GM19043 (cell line): Measurements from ENCODE around the gene NAV3.

ENCODE experiments used
- ATAC-seq: cut with Tn5 transposase; IDR thresholded peaks from one replicate; pipeline ENCODE4 v1.9.1; 2021; ENCODE audit warnings: low read depth; ENCODE audit not compliant: unreplicated experiment

The NAV3 gene, protein sequence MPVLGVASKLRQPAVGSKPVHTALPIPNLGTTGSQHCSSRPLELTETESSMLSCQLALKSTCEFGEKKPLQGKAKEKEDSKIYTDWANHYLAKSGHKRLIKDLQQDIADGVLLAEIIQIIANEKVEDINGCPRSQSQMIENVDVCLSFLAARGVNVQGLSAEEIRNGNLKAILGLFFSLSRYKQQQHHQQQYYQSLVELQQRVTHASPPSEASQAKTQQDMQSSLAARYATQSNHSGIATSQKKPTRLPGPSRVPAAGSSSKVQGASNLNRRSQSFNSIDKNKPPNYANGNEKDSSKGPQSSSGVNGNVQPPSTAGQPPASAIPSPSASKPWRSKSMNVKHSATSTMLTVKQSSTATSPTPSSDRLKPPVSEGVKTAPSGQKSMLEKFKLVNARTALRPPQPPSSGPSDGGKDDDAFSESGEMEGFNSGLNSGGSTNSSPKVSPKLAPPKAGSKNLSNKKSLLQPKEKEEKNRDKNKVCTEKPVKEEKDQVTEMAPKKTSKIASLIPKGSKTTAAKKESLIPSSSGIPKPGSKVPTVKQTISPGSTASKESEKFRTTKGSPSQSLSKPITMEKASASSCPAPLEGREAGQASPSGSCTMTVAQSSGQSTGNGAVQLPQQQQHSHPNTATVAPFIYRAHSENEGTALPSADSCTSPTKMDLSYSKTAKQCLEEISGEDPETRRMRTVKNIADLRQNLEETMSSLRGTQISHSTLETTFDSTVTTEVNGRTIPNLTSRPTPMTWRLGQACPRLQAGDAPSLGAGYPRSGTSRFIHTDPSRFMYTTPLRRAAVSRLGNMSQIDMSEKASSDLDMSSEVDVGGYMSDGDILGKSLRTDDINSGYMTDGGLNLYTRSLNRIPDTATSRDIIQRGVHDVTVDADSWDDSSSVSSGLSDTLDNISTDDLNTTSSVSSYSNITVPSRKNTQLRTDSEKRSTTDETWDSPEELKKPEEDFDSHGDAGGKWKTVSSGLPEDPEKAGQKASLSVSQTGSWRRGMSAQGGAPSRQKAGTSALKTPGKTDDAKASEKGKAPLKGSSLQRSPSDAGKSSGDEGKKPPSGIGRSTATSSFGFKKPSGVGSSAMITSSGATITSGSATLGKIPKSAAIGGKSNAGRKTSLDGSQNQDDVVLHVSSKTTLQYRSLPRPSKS (N-terminal part only)

DNA sequence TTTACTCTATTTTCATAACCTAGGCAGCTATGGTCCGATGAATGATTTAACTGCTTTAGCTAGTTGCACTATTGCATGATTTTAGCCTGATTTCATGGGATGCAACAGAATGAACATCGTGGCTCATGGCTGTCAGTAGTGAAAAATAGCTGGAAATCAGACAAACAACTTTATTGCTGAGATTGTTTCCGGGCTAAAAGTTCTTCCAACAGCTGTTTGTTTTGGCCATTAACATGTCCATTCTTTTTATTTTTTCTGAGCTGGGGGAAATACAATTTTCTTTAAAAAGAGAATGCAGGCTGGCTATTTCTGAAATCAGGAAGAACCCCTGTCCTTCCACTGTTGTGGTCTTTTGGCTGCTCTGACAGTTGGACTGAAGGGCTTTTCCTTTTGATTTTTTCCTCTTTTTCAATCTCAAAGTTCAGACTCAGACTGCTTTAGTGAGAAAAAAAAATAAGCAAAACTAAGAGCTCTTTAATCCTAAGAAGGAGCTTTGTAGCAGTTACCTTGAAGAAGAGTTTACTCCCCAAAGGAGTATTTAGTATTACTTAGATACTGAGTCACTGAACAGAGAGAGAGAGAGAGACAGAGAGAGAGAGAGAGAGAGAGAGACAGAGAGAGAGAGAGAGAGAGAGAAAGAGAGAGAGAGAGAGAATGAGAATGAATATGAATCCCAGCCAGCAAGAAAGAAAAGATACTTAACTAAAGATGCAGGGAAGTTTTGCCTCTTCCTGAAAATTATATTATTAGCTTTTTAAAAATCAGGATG is at the start of gene NAV3:
Gene NAV3 (plus strand): TSS at position 312 of the 769 bp plus-strand sequence. CDS start 568 bp downstream, outside the sequence.
- ATAC-seq = no peak

DNA sequence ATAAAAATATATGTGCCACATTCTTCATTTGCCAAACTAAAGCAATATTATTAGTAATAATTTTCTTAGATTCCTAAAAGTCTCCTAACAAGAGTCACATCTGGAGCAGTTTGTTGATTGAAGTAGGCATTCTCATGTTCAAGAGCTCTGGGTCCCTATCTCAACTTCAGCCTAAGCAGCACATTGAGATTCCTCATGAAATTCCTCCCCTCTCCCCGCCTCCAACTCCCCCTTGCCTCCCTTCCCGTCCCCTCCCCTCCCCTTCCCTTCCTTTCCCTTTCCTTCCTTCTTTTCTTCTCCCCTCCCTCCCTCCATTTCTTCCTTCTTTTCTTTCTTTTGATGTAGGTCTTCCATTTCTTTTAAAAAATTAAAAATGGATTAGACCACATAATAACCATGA is 48.7 kb upstream of the NAV3 start:
- ATAC-seq = no peak

DNA sequence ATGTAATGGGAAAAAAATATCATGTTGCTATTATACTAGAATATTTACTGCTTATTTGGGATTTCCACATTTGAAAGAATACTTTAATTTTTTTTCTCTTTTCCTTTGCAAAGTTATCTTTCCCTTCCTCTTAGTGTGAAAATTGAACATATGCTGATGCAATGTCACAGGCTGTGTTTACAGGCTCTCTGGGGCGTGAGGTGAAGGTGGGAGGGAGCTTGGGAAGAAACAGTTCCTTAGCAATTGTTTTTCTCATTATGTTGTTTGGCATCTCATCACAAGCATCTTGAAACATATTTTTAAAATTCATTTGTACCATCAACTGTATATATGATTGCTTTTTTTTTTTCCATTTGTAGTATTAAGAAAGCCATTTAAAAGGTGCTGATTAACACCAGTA is 47.9 kb upstream of the NAV3 start:
- no peak for ATAC-seq

DNA sequence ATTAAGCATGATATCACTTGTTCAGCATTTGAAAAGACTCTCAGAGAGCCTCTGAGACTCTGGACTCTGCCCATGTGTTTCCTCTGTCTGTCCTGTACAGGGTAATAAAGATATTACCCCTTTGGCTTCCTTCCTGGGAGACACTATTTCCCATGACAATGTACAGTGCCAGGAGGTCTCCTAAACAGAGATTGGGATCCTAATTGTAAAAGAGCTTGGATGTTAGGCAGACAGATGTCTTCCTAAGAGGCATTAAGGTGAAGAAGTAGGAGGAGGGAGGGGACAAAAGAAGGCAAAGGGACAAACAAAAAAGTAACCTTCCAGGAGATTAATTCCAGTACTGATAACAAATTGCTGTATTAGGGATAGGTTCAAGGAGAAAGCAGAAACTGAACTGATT is 45.5 kb upstream of the NAV3 start:
- no peak for ATAC-seq

DNA sequence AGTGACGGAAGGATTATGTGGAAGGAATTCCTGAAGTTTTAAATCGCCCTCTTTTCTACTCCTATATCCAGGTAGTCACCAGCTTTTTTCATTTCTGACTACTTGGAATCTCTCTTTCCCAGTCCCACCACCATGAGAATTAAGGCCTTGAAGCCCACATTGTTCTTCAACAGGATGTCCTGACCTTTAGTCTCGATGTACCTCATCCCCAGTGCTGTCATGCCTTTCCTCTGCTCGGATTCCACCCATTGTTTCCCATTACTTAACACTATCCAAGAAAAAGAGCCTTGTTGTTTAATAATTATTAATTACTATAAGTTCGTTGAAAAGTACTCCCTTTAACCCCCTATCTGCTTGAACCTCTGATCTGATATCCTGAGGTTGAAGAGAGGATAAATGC is 44.0 kb upstream of the NAV3 start:
- ATAC-seq = no peak

DNA sequence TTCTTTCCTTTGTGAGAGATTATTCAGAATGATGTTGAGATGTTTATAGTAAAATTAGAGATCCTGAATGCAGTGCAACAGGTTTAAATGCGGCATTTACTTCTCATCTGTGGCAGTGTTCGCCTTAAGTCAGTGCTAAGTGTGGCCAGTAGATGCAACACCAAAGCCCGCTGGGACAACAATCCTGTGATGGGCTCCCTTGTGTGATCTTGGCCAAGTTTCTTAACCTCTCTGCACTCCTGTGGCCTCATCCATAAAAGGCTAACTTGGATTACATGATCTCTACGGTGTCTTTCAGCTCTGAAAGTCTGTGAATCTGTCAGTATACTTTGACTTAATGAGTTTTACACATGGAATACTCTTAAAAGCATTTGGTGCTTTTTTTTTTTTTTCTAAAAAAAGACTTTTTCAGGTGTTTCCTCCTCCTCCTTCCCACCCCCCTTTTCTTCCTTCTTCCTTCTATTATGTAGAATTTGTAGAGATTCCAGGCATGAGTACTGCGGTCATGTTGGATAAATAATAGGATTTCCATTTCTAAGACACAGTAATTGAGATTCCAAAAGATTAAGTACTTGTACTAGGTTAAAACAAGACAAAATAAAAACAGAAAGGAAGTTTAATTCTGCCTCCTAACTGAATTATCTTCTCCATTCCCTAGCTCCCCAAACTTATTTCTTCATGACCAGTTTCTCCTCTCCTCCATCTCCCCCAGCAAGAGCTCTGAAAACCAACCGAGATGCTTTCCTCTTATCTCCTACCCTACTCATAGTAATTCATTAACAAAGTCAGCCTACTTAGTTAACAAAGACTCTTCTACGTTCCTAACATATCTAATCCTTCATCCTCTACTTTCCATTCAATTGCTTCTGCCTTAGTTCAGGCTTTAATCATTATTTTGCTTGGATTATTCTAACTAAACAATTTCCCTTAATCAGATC is 42.2 kb upstream of the NAV3 start:
- ATAC-seq = no peak

DNA sequence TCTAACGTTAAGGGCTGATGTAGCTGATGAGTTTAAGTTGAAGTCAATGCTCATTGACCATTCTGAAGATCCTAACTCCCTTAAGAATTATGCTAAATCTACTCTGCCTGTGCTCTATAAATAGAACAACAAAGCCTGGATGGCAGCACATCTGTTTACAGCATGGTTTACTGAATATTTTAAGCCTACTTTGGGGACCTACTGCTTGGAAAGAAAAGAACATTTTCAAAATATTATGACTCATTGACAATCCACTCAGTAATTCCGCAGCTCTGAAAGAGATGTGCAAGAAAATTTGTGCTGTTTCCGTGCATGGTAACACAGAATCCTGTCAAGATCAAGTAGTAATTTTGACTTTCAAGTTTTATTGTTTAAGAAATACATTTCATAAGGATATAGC is 35.0 kb upstream of the NAV3 start:
- ATAC-seq = no peak

DNA sequence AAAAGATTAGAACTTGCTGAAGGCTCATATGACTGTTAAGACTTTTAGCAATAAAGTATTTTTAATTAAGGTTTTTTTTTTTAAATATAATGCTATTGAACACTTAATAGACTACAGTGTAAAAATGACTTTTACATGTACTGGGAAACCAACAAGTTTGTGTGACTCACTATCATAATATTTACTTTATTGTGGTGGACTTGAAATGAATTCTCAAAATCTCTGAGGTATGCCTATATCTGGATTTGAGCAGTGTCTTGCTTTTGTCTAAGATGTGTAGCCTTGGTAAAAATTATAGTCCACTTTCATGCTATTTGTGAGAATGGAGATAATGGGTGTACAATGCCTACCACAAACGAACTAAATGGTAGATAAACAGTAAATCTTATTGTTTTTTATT is 33.9 kb upstream of the NAV3 start:
- no peak for ATAC-seq

DNA sequence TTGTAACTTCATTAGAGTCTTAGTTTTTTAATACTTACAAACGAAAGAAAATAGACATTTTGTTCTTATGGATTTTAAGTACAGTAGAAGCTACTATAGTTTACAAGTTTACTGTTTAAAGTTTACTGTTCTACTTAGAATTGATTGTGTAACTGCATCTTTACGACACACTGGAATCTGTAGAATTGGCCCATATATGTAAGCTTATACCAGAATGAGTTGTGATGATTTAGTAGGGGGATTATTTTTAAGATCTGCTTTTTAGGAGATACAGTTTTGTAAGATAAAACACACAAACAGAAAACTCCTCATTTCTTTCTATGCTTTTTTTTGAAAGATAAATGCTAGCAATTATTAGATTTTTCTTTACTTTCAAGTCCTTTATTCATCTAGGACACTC is 30.2 kb upstream of the NAV3 start:
- no peak for ATAC-seq

DNA sequence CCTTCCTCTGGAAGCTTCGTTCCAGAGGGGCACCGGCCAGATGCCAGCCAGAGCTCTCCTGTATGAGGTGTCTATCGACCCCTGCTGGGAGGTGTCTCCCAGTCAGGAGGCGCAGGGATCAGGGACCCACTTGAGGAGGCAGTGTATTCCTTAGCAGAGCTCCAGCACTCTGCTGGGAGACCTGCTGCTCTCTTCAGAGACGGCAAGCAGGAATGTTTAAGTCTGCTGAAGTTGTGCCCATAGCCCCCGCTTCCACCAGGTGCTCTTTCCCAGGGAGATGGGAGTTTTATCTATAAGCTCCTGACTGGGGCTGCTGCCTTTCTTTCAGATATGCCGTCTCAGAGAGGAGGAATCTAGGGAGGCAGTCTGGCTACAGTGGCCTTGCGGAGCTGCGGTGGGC is 22.2 kb upstream of the NAV3 start:
- no peak for ATAC-seq

DNA sequence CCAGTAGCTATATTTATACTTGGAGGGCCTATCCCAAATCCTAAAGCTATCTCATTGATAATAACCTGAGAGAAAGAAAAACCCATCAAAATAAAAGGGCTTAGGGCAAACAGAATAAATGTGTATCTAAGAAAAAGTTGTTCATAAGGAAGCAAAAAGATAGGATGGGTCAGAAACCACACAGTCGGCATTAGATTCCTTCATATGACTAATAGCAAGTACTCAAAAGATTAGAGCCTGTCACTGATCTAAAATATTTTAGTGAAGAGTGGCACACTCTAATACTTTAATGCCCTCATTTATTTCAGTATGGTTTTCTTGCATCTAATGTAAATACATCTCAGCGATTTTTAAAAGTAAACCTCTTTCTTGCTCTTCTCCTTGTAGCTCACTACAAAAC is 17.1 kb upstream of the NAV3 start:
- ATAC-seq = no peak

DNA sequence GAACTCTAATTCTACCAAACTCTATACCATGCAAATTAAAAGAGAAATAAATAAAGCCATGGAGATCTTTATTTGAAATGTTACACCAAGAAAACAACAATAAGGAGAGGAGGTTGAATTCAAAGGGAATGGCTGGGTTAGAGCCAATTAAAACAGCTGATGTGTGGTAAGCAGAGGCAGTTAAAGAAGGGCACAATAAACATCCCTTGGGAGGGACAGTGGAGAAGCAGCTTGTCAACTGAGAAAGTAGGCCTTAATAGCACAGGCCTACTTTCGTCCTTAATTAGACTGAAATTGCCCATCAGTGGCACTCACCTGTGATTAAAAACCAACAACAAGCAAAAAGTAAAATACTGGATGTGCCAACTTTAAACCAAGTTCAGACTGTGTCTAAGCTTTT is 16.3 kb upstream of the NAV3 start:
- no peak for ATAC-seq

DNA sequence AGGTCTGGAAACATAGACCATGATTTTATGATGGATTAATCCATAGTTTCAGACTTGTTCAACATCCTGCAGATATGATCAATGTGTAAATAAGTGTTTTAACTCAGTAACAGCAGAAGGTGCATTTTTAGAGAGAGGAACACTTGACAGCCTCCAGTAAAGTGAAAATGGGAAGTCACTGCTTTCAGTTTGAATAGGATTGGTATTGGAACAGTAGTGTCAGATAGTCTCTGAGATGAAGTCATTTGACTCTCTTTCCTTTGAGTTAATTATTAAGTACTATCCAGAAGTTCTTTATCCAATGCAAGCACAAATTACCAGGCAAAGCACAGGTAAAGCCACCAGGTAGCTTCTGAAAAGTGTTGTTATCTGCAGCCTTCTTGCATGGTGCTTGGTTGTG is 14.5 kb upstream of the NAV3 start:
- ATAC-seq = peak; percentile 93

DNA sequence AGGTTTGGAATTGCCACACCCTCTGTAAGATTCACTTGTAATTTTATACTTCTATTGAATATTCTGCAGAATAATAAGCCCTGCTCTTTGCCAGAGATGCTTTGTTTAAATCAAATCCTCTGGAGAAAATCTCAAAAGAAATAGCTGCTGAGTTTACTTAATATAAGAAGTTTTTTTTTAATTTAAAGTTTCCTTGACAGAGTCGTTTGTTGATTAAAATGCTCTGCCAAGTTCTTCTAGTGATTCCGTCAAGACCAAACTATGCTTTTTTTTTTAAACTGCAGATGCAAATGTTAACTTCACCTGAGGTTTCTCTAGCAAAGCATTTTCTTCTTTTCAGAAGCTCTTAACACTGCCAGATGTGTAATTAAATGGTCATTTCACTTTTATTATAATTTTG is 13.4 kb upstream of the NAV3 start:
- no peak for ATAC-seq

DNA sequence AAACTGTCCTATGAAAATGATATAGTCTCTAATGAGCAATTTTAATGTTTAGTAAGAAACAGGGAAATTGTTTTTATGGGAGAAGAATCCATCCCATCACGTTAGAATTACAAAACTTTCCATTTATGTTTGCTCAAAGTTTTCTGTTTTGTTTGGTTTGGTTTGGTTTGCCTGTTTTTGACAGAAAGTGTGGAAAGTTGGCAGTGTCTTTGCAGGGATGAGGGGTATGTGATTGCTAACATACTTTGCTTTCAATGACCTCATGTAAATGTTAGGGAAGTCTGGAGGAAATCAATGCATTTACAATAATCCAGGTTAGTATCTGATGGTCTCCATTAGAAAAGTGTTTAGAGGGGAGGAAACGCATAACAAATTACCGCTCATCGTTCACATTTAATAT is 12.3 kb upstream of the NAV3 start:
- no peak for ATAC-seq

DNA sequence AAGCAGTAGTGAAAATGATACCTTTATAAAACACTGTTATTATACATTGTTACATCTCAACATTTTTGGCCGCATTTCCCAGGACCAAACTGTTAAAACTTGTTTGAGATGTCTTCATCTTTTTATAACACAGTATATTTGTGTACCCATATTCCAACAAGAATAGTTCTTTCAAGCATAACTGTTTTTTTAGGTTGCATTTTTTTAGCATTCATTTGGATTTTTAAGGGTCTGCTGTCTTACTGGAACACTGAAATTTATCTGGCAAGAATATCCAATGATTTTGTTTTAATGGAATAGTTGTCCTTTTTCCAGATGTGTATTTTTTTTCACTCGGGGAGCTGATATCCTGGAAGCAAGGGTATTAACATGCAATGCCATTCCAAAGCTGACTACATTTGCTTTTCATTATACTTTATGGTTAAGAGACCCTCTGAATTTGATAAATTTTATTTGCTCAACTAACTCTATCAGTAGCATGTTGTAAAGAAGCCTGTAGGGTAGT is 8.9 kb upstream of the NAV3 start:
- no peak for ATAC-seq

DNA sequence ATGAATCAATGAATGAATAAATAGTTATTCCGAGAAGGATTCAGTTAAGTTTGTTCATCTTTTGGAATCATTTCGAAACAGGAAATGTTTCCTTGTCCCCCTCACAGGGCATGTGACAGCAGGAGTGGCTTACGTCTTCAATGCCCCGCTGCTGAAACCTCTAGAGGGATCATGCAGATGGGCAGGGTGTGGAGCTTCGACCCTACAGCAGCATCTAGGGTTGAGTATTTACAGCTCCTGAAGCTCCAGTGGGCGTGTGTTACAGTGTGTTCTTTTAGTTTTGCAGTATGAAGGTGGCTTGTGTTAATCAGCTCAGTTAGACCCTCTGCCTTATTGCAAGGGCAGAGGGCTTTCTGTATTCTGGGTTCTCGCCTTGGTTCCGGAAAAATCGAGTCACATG is 2.6 kb downstream of the NAV3 start:
- no peak for ATAC-seq

DNA sequence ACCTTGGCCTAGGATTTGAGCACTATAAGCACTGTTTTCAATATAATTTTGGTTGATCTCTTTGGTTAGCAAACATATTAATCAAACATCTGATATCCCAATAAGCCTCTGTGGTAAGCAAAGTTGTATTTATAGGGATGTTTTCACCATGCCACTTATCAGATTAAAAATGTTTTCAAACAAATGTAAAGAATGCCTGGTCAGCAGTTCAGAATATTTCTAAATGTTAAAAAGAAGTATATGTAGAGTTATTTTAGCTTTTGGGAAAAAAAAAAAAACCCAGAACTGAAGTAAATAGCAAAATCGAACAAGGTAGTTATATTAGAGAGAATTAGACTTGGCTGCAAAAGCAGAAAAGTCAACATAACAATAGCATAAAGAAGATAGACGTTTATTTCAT is 3.9 kb downstream of the NAV3 start:
- ATAC-seq = no peak

DNA sequence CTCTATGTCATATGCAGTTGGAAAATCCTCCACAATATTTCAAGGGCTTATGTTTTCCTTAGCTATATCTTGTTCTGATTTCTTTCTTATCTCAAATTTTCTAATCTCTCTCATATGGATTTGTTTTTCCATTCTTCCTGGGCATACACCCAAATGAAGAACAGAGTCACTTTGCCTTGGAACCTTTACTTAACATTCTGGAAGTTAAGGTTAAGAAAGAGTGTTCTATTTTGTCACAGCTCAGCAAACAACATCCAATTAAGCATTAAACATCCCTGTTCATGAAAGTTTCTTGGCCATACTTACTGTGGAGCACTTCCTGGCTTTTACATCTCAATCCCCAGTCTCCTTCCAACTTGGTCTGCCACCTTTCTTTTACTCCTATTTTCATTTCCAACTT is 5.3 kb downstream of the NAV3 start:
- ATAC-seq = no peak
